H9 (cell line): ENCODE data around the gene CDC42. TPM values are rescaled to one million over a fixed set of nuclear protein-coding genes. Genes with fewer than 3 reads are reported as not detected.

Source experiments
- DNase-seq: peaks from one replicate; pipeline ENCODE4 v3.0.0-alpha.2; 2017
- H2AFZ ChIP-seq: one replicate; pipeline ENCODE4 v1.6.1; 2013; ENCODE audit warnings: mild to moderate bottlenecking, low read length, control low read depth, moderate library complexity
- H2AK5ac ChIP-seq: 2 replicates; pipeline ENCODE4 v1.6.1; 2013; ENCODE audit warnings: low read length, control low read depth, mixed read lengths; ENCODE audit not compliant: insufficient read length
- H2BK120ac ChIP-seq: one replicate; pipeline ENCODE4 v1.6.1; 2013; ENCODE audit warnings: low read depth, mild to moderate bottlenecking, low read length, control low read depth, inconsistent platforms; ENCODE audit not compliant: poor library complexity, severe bottlenecking
- H2BK12ac ChIP-seq: 2 replicates; pipeline ENCODE4 v1.6.1; 2013; ENCODE audit warnings: low read length, control low read depth, mixed read lengths, low read depth; ENCODE audit not compliant: insufficient read length
- H2BK15ac ChIP-seq: 2 replicates; pipeline ENCODE4 v1.6.1; 2013; ENCODE audit warnings: low read depth, low read length, control low read depth
- H2BK20ac ChIP-seq: one replicate; pipeline ENCODE4 v1.6.1; 2013; ENCODE audit warnings: low read depth, mild to moderate bottlenecking, low read length, control low read depth, inconsistent platforms; ENCODE audit not compliant: poor library complexity, severe bottlenecking
- H2BK5ac ChIP-seq: 2 replicates; pipeline ENCODE4 v1.6.1; 2013; ENCODE audit warnings: low read length, control low read depth, mixed read lengths; ENCODE audit not compliant: insufficient read length
- H3K14ac ChIP-seq: 2 replicates; pipeline ENCODE4 v1.6.1; 2013; ENCODE audit warnings: low read length, control low read depth; ENCODE audit not compliant: insufficient read depth
- H3K18ac ChIP-seq: 2 replicates; pipeline ENCODE4 v1.6.1; 2013; ENCODE audit warnings: low read depth, mild to moderate bottlenecking, mixed read lengths, low read length, control low read depth; ENCODE audit not compliant: insufficient read length
- H3K23ac ChIP-seq: 2 replicates; pipeline ENCODE4 v1.6.1; 2013; ENCODE audit warnings: low read length, control low read depth, mixed read lengths, low read depth; ENCODE audit not compliant: insufficient read length
- H3K23me2 ChIP-seq: 2 replicates; pipeline ENCODE4 v1.6.1; 2013; ENCODE audit warnings: low read depth, mild to moderate bottlenecking, mixed read lengths, low read length, control low read depth; ENCODE audit not compliant: insufficient read length, poor library complexity, severe bottlenecking
- H3K27ac ChIP-seq: 2 replicates; pipeline ENCODE4 v1.5.1; 2013; ENCODE audit warnings: low read length, control low read depth, mixed read lengths, low read depth; ENCODE audit not compliant: insufficient read length
- H3K27me3 ChIP-seq: 2 replicates; pipeline ENCODE4 v1.6.1; 2013; ENCODE audit warnings: low read length, control low read depth, inconsistent platforms; ENCODE audit not compliant: insufficient read depth
- H3K4ac ChIP-seq: 2 replicates; pipeline ENCODE4 v1.6.1; 2013; ENCODE audit warnings: low read depth, mild to moderate bottlenecking, control low read depth, inconsistent platforms, low read length, moderate library complexity
- H3K4me1 ChIP-seq: 2 replicates; pipeline ENCODE4 v1.6.1; 2013; ENCODE audit warnings: low read length, control low read depth, inconsistent platforms; ENCODE audit not compliant: insufficient read depth
- H3K4me2 ChIP-seq: 2 replicates; pipeline ENCODE4 v1.6.1; 2013; ENCODE audit warnings: low read length, control low read depth, mixed read lengths; ENCODE audit not compliant: insufficient read length, insufficient read depth
- H3K56ac ChIP-seq: 2 replicates; pipeline ENCODE4 v1.6.1; 2013; ENCODE audit warnings: low read depth, mild to moderate bottlenecking, mixed read lengths, low read length, control low read depth; ENCODE audit not compliant: insufficient read length
- H3K79me1 ChIP-seq: 2 replicates; pipeline ENCODE4 v1.6.1; 2013; ENCODE audit warnings: low read depth, mild to moderate bottlenecking, moderate library complexity, low read length, control low read depth, inconsistent platforms; ENCODE audit not compliant: insufficient read depth, poor library complexity, severe bottlenecking
- H3K79me2 ChIP-seq: 2 replicates; pipeline ENCODE4 v1.6.1; 2013; ENCODE audit warnings: low read length, control low read depth, inconsistent platforms; ENCODE audit not compliant: insufficient read depth
- H3K9ac ChIP-seq: 2 replicates; pipeline ENCODE4 v1.6.1; 2013; ENCODE audit warnings: low read length, control low read depth, mixed read lengths; ENCODE audit not compliant: insufficient read length; ENCODE audit errors: extremely low read depth
- H3K9me3 ChIP-seq: one replicate; pipeline ENCODE4 v1.6.1; 2013; ENCODE audit warnings: low read depth, low read length, inconsistent platforms; ENCODE audit not compliant: control insufficient read depth
- H3T11ph ChIP-seq: one replicate; pipeline ENCODE4 v1.6.1; 2013; ENCODE audit warnings: mild to moderate bottlenecking, low read length, control low read depth, inconsistent platforms
- H4K20me1 ChIP-seq: one replicate; pipeline ENCODE4 v1.6.1; 2013; ENCODE audit not compliant: control insufficient read depth, insufficient read length, insufficient read depth
- H4K5ac ChIP-seq: 2 replicates; pipeline ENCODE4 v1.6.1; 2013; ENCODE audit warnings: low read depth, mild to moderate bottlenecking, mixed read lengths, low read length, control low read depth; ENCODE audit not compliant: insufficient read length
- H4K8ac ChIP-seq: replicated peaks from 2 replicates; pipeline ENCODE4 v1.6.1; 2013; ENCODE audit warnings: low read length, control low read depth, mixed read lengths, low read depth; ENCODE audit not compliant: insufficient read length
- H4K91ac ChIP-seq: 2 replicates; pipeline ENCODE4 v1.6.1; 2013; ENCODE audit warnings: low read depth, mild to moderate bottlenecking, moderate library complexity, mixed read lengths, low read length, control low read depth; ENCODE audit not compliant: insufficient read length
- H3K27ac Mint-ChIP-seq, 3 experiments: 2 replicates in 2 of 3; 3 replicates in 1 of 3; pipeline ENCODE4 v1.8.0; 2020 to 2021; ENCODE audit warnings: mixed read lengths in 3 of 3, mild to moderate bottlenecking in 1 of 3, moderate library complexity in 1 of 3
- H3K27me3 Mint-ChIP-seq: 2 replicates; pipeline ENCODE4 v1.8.0; 2021; ENCODE audit warnings: low read depth, mild to moderate bottlenecking, moderate library complexity, mixed read lengths
- H3K36me3 Mint-ChIP-seq, 3 experiments: 2 replicates in 2 of 3; 3 replicates in 1 of 3; pipeline ENCODE4 v1.8.0; 2020 to 2021; ENCODE audit warnings: low read depth in 3 of 3, mixed read lengths in 3 of 3; ENCODE audit not compliant: insufficient read depth in 1 of 3
- H3K4me1 Mint-ChIP-seq, 2 experiments: 2 replicates each; pipeline ENCODE4 v1.8.0; 2020; ENCODE audit warnings: mixed read lengths in 2 of 2
- H3K4me3 Mint-ChIP-seq, 2 experiments: 2 replicates in 1 of 2; 3 replicates in 1 of 2; pipeline ENCODE4 v1.8.0; 2020 to 2021; ENCODE audit warnings: mild to moderate bottlenecking in 2 of 2, mixed read lengths in 2 of 2, moderate library complexity in 1 of 2
- H3K9me3 Mint-ChIP-seq, 2 experiments: 2 replicates in 1 of 2; 3 replicates in 1 of 2; pipeline ENCODE4 v1.8.0; 2020; ENCODE audit warnings: mild to moderate bottlenecking in 2 of 2, mixed read lengths in 2 of 2, moderate library complexity in 1 of 2
- WGBS: extraction: QIAGEN DNeasy Blood & Tissue Kit; methylation state at CpG from one replicate; pipeline ENCODE4 v1.1.7; 2013; ENCODE audit warnings: missing lambda C conversion rate, low lambda C conversion rate, mixed read lengths; ENCODE audit not compliant: insufficient read length; ENCODE audit errors: extremely low coverage; 5-methylcytosine and 5-hydroxymethylcytosine counted together
- total RNA-seq: library from RNA; stranded (reverse); gene quantifications from 2 replicates; pipeline ENCODE4 v1.2.1, GENCODE V29; 2021
- TF ChIP-seq, protein P1 (sequence below): fragments of 200-600 bp; sonication (generic); conservative IDR thresholded peaks from 3 replicates; pipeline ENCODE4 v1.8.0; 2021; ENCODE audit warnings: antibody characterized with exemption, mild to moderate bottlenecking

CDC42 gene
- total RNA-seq, 1 experiment from 2014 or later, result 197 TPM

DNA sequence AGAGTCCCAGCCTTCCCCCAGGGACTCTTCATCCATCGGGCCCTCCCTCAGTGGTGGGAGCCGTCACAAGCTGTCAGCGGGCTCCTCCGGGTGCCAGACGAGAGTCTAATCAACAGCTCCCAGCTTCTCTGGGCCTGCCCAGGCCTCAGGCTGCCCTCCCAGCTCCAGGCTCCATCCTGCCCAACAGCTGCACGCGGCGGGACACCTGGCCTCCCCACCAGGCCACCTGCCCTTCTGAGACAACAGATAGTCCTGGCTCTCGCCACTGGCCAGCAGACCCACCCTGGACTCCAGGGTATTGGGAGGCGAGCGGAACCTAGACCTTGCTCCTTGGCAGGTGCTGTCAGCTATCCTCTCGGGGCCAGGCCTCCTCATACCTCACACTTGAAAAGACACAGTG is 87.3 kb downstream of the CDC42 start:
- Histone ChIP-seq H4K5ac (no peak overlapping the region), H4K8ac (no peak overlapping the region), H3K4me1 (no peaks in the 10 kb centered on the region; the same call in 1 of the 2 replicates), H2BK12ac (no peak overlapping the region), H3K23me2 (peaks cover 11% of the 10 kb centered on the region), H3K9ac (no peak overlapping the region), H3K27ac (no peak overlapping the region), H3K79me1 (no peaks in the 10 kb centered on the region), H2BK120ac (no peak overlapping the region), H3K4me2 (no peak overlapping the region), H2AK5ac (no peak overlapping the region), H2BK15ac (no peak overlapping the region), H2BK20ac (no peak overlapping the region), H3K79me2 (no peaks in the 10 kb centered on the region), H4K20me1 (no peaks in the 10 kb centered on the region), H3K27me3 (peaks cover 12% of the 10 kb centered on the region; the same call in 1 of the 2 replicates), H4K91ac (no peak overlapping the region), H3K23ac (no peak overlapping the region), H3K4ac (no peak overlapping the region), H3K18ac (no peak overlapping the region), H3K14ac (no peak overlapping the region), H3K9me3 (no peaks in the 10 kb centered on the region), H3T11ph (no peak overlapping the region), H2BK5ac (no peak overlapping the region), H3K56ac (no peak overlapping the region), H2AFZ (no peak overlapping the region)
- no peak overlapping the region for H3K4me3 Mint-ChIP-seq
- H3K4me1 Mint-ChIP-seq, result peaks cover 42 to 45% of the 10 kb centered on the region in 2 experiments
- no peaks in the 10 kb centered on the region; a peak in 1 of 5 replicates for H3K9me3 Mint-ChIP-seq
- TF ChIP-seq, protein P1, sequence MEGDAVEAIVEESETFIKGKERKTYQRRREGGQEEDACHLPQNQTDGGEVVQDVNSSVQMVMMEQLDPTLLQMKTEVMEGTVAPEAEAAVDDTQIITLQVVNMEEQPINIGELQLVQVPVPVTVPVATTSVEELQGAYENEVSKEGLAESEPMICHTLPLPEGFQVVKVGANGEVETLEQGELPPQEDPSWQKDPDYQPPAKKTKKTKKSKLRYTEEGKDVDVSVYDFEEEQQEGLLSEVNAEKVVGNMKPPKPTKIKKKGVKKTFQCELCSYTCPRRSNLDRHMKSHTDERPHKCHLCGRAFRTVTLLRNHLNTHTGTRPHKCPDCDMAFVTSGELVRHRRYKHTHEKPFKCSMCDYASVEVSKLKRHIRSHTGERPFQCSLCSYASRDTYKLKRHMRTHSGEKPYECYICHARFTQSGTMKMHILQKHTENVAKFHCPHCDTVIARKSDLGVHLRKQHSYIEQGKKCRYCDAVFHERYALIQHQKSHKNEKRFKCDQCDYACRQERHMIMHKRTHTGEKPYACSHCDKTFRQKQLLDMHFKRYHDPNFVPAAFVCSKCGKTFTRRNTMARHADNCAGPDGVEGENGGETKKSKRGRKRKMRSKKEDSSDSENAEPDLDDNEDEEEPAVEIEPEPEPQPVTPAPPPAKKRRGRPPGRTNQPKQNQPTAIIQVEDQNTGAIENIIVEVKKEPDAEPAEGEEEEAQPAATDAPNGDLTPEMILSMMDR, result no peak
- no peaks in the 10 kb centered on the region for H3K36me3 Mint-ChIP-seq
- no peak for DNase-seq
- no CpG with 5 or more reads among the region's 12 CpGs for WGBS
- H3K27ac Mint-ChIP-seq, result no peak overlapping the region
- H3K27me3 Mint-ChIP-seq, result peaks cover 54% of the 10 kb centered on the region

Other genes with a start within 250 kb of the CDC42 start
- gene LDLRAD2, start 240.4 kb upstream of the CDC42 start, total RNA-seq, result 0.88 and 1.0 TPM in 2 replicates
- 80.8 and 90.0 TPM in 2 replicates for gene HSPG2, start 115.4 kb upstream of the CDC42 start, total RNA-seq
- not detected in 2 replicates for gene CELA3B, start 75.7 kb upstream of the CDC42 start, total RNA-seq
- gene CELA3A, start 51.1 kb upstream of the CDC42 start, total RNA-seq, result not detected in 2 replicates
- 0.72 and 1.4 TPM in 2 replicates for gene WNT4, start 90.4 kb downstream of the CDC42 start, total RNA-seq